SK-N-SH (cell line): Measurements from ENCODE around the gene MTNR1A. TPM values are rescaled to one million over a fixed set of nuclear protein-coding genes. Genes with fewer than 3 reads are reported as not detected.

Experiments used
- CTCF ChIA-PET: fragments of 300-600, 350-600 bp; formaldehyde crosslinking; extraction: SDS; loops from one replicate; lab custom pipeline; 2021; lab: Yijun Ruan, JAX
- POLR2A ChIA-PET: fragments of 350-600 bp; sonication (Branson Sonifier 250); formaldehyde crosslinking; extraction: SDS; loops from one replicate; lab custom pipeline; 2020; ENCODE audit warnings: antibody characterized with exemption, inconsistent platforms; lab: Yijun Ruan, JAX
- DNase-seq: peaks from one replicate; pipeline ENCODE4 v3.0.0; 2012
- H2AFZ ChIP-seq: fragments of 200-600 bp; sonication (generic); 2 replicates; pipeline ENCODE4 v1.8.1; 2016; ENCODE audit warnings: antibody characterized with exemption, mild to moderate bottlenecking, low read depth
- H3F3A ChIP-seq: fragments of 200-600 bp; sonication (generic); replicated peaks from 2 replicates; pipeline ENCODE3; 2016; ENCODE audit warnings: antibody characterized with exemption, mild to moderate bottlenecking; ENCODE audit not compliant: insufficient read depth
- H3K27ac ChIP-seq, 2 experiments: fragments of 200-500 bp in 1 of 2; fragments of 200-600 bp in 1 of 2; sonication (Bioruptor generic) in 1 of 2; sonication (generic), shearing (Covaris generic) in 1 of 2; 2 replicates each; pipeline versions ENCODE4 v1.5.1 to v1.6.1; 2014 to 2016; ENCODE audit warnings: low read depth in 2 of 2, inconsistent platforms in 1 of 2, low read length in 1 of 2, mild to moderate bottlenecking in 1 of 2, mixed read lengths in 1 of 2
- H3K27me3 ChIP-seq: fragments of 200-600 bp; sonication (generic), shearing (Covaris generic); 2 replicates; pipeline ENCODE4 v1.6.1; 2016; ENCODE audit warnings: mixed run types; ENCODE audit not compliant: insufficient read depth
- H3K36me3 ChIP-seq, 2 experiments: fragments of 200-500 bp in 1 of 2; fragments of 200-600 bp in 1 of 2; sonication (Bioruptor generic) in 1 of 2; sonication (generic) in 1 of 2; replicated peaks in 1 of 2; 2 replicates each; pipeline versions ENCODE3 to v1.5.1; 2014 to 2016; ENCODE audit warnings: low read length in 1 of 2, mild to moderate bottlenecking in 1 of 2; ENCODE audit not compliant: insufficient read depth in 2 of 2, control insufficient read depth in 1 of 2
- H3K4me1 ChIP-seq, 2 experiments: fragments of 200-500 bp in 1 of 2; fragments of 200-600 bp in 1 of 2; sonication (Bioruptor generic) in 1 of 2; sonication (generic), shearing (Covaris generic) in 1 of 2; 2 replicates each; pipeline versions ENCODE4 v1.5.1 to v1.6.1; 2014 to 2016; ENCODE audit warnings: low read depth in 1 of 2, low read length in 1 of 2, mixed run types in 1 of 2; ENCODE audit not compliant: insufficient read depth in 2 of 2, control insufficient read depth in 1 of 2
- H3K4me2 ChIP-seq: fragments of 200-600 bp; sonication (generic), shearing (Covaris generic); 2 replicates; pipeline ENCODE4 v1.6.1; 2017; ENCODE audit warnings: mixed run types
- H3K4me3 ChIP-seq, 2 experiments: fragments of 200-500 bp in 1 of 2; fragments of 200-600 bp in 1 of 2; sonication (Bioruptor generic) in 1 of 2; sonication (generic), shearing (Covaris generic) in 1 of 2; 2 replicates each; pipeline versions ENCODE4 v1.5.1 to v1.8.1; 2014 to 2016; ENCODE audit warnings: low read depth in 2 of 2, inconsistent platforms in 1 of 2, low read length in 1 of 2, mild to moderate bottlenecking in 1 of 2, mixed read lengths in 1 of 2, moderate library complexity in 1 of 2
- H3K79me2 ChIP-seq: fragments of 200-600 bp; sonication (generic); 2 replicates; pipeline ENCODE4 v1.8.1; 2017; ENCODE audit warnings: mild to moderate bottlenecking; ENCODE audit not compliant: insufficient read depth
- H3K9ac ChIP-seq: fragments of 200-600 bp; sonication (generic); 2 replicates; pipeline ENCODE4 v1.6.1; 2017; ENCODE audit warnings: mixed run types
- H3K9me2 ChIP-seq: fragments of 200-600 bp; sonication (generic); 2 replicates; pipeline ENCODE4 v1.6.1; 2017; ENCODE audit warnings: mixed run types
- H3K9me3 ChIP-seq: fragments of 200-600 bp; sonication (generic); 2 replicates; pipeline ENCODE4 v1.6.1; 2017; ENCODE audit warnings: mixed run types, mild to moderate bottlenecking, moderate library complexity
- H4K20me1 ChIP-seq: fragments of 200-600 bp; sonication (generic); 2 replicates; pipeline ENCODE4 v1.6.1; 2017; ENCODE audit warnings: mild to moderate bottlenecking, mixed run types; ENCODE audit not compliant: insufficient read depth
- EP300 ChIP-seq, 2 experiments: IDR thresholded peaks; 2 replicates each; pipeline versions ENCODE4 v1.4.0 to v1.6.1; 2012; ENCODE audit warnings: borderline replicate concordance in 1 of 2, low read depth in 1 of 2, low read length in 1 of 2
- FOSL2 ChIP-seq: IDR thresholded peaks from 2 replicates; pipeline ENCODE4 v1.4.0; 2012; ENCODE audit warnings: low read depth, mild to moderate bottlenecking, moderate library complexity, borderline replicate concordance
- FOXM1 ChIP-seq: IDR thresholded peaks from 2 replicates; pipeline ENCODE4 v1.4.0; 2012; ENCODE audit warnings: low read depth, mild to moderate bottlenecking
- GABPA ChIP-seq: IDR thresholded peaks from 2 replicates; pipeline ENCODE4 v1.4.0; 2012; ENCODE audit warnings: low read depth, mild to moderate bottlenecking
- GATA2 ChIP-seq: sonication (generic); formaldehyde crosslinking; IDR thresholded peaks from 2 replicates; pipeline ENCODE4 v1.5.0; 2020; ENCODE audit warnings: mild to moderate bottlenecking, missing genetic modification reagents
- MAX ChIP-seq: IDR thresholded peaks from 2 replicates; pipeline ENCODE4 v1.4.0; 2012; ENCODE audit warnings: low read depth
- MXI1 ChIP-seq: IDR thresholded peaks from 2 replicates; pipeline ENCODE4 v1.6.1; 2012; ENCODE audit warnings: mild to moderate bottlenecking, low read depth, low read length, improper control_type of control experiment
- NFIC ChIP-seq: IDR thresholded peaks from 2 replicates; pipeline ENCODE4 v1.4.0; 2012; ENCODE audit warnings: borderline replicate concordance
- NRF1 ChIP-seq: IDR thresholded peaks from 2 replicates; pipeline ENCODE4 v1.6.1; 2012; ENCODE audit warnings: low read depth, mild to moderate bottlenecking, low read length
- RAD21 ChIP-seq: IDR thresholded peaks from 2 replicates; pipeline ENCODE4 v1.6.1; 2012; ENCODE audit warnings: mild to moderate bottlenecking, low read length
- RCOR1 ChIP-seq: fragments of 150-350 bp; IDR thresholded peaks from 2 replicates; pipeline ENCODE4 v1.6.1; 2017; ENCODE audit warnings: antibody characterized with exemption, low read length
- RXRA ChIP-seq: IDR thresholded peaks from 2 replicates; pipeline ENCODE4 v1.4.0; 2012; ENCODE audit warnings: low read depth, mild to moderate bottlenecking, borderline replicate concordance
- SIN3A ChIP-seq: IDR thresholded peaks from 2 replicates; pipeline ENCODE4 v1.6.1; 2012; ENCODE audit warnings: low read depth, mild to moderate bottlenecking, low read length, moderate library complexity, borderline replicate concordance
- SMC3 ChIP-seq: IDR thresholded peaks from 2 replicates; pipeline ENCODE4 v1.6.1; 2012; ENCODE audit warnings: low read depth, low read length, improper control_type of control experiment
- TAF1 ChIP-seq: IDR thresholded peaks from 2 replicates; pipeline ENCODE4 v1.6.1; 2012; ENCODE audit warnings: low read depth, mild to moderate bottlenecking, low read length, moderate library complexity, borderline replicate concordance
- TEAD4 ChIP-seq: IDR thresholded peaks from 2 replicates; pipeline ENCODE4 v1.4.0; 2012; ENCODE audit warnings: mild to moderate bottlenecking, borderline replicate concordance; ENCODE audit not compliant: insufficient read depth
- WGBS: methylation state at CpG from one replicate; pipeline ENCODE4 v1.1.6; 2017; ENCODE audit warnings: low lambda C conversion rate; 5-methylcytosine and 5-hydroxymethylcytosine counted together
- polyA plus RNA-seq, 3 experiments: library from polyadenylated mRNA; depleted of rRNA; stranded (reverse); fragments of >200 nt; gene quantifications; 2 replicates each; pipeline ENCODE4 v1.2.3, GENCODE V29; 2012
- TF ChIP-seq, protein P1 (sequence below): fragments of 150-350 bp; IDR thresholded peaks from 2 replicates; pipeline ENCODE4 v1.6.1; 2017; ENCODE audit warnings: antibody characterized with exemption, low read length, low read depth, borderline replicate concordance
- TF ChIP-seq, protein P2 (sequence below): IDR thresholded peaks from 2 replicates; pipeline ENCODE4 v1.6.1; 2012; ENCODE audit warnings: mild to moderate bottlenecking, low read depth, low read length, moderate library complexity
- TF ChIP-seq, protein P3 (sequence below): IDR thresholded peaks from 2 replicates; pipeline ENCODE4 v1.4.0; 2012; ENCODE audit warnings: low read depth, borderline replicate concordance

Gene MTNR1A
- polyA plus RNA-seq, 1 of the 3 experiments (the other 2 are of a cell fraction): not detected

DNA sequence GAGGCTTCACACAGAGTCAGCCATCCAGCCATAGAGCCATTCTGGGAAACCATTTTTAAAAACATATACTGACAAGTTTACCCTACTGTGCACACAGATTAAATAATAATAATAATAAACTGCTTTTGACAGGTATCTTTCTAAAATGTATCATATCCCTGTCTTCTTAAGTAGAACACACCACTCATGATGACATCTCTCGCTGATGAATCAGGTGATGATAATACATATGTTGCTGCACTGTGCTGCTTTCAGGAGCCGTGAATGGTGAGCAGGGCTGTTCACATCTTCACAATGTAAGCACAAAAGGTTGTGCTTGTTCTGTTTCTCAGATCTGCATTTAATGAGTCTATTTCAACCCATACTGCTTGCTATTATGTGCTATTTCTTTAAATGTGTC lies 3.5 kb downstream of the MTNR1A start:
- Histone ChIP-seq H3F3A (no peaks in the 10 kb centered on the region), H2AFZ (no peak overlapping the region), H3K9ac (no peak overlapping the region), H3K79me2 (no peaks in the 10 kb centered on the region), H3K9me2 (no peaks in the 10 kb centered on the region), H3K4me2 (no peak overlapping the region), H3K27me3 (peaks cover 28% of the 10 kb centered on the region; the same call in 1 of the 2 replicates), H3K4me3 (no peak overlapping the region), H4K20me1 (no peaks in the 10 kb centered on the region), H3K4me1 (peaks cover 0 to 2% of the 10 kb centered on the region in 2 experiments; a peak in 1 of 4 replicates), H3K9me3 (no peaks in the 10 kb centered on the region), H3K36me3 (no peaks in the 10 kb centered on the region), H3K27ac (no peak overlapping the region)
- WGBS: 22% methylated on average over 2 of the region's 2 CpGs
- DNase-seq: no peak
- CTCF ChIA-PET: no interaction called here
- no peak for TF ChIP-seq GATA2 (CRISPR knock-in tag)
- no peak for TF ChIP-seq TAF1
- TF ChIP-seq RXRA: no peak
- TF ChIP-seq RAD21: no peak
- no peak for TF ChIP-seq SIN3A
- TF ChIP-seq, protein P1, sequence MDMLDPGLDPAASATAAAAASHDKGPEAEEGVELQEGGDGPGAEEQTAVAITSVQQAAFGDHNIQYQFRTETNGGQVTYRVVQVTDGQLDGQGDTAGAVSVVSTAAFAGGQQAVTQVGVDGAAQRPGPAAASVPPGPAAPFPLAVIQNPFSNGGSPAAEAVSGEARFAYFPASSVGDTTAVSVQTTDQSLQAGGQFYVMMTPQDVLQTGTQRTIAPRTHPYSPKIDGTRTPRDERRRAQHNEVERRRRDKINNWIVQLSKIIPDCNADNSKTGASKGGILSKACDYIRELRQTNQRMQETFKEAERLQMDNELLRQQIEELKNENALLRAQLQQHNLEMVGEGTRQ: no peak
- no peak for TF ChIP-seq NRF1
- no peak for TF ChIP-seq MXI1
- no peak for TF ChIP-seq TEAD4
- TF ChIP-seq FOXM1: no peak
- TF ChIP-seq NFIC: no peak
- TF ChIP-seq GABPA: no peak
- no peak for TF ChIP-seq SMC3
- TF ChIP-seq, protein P2, sequence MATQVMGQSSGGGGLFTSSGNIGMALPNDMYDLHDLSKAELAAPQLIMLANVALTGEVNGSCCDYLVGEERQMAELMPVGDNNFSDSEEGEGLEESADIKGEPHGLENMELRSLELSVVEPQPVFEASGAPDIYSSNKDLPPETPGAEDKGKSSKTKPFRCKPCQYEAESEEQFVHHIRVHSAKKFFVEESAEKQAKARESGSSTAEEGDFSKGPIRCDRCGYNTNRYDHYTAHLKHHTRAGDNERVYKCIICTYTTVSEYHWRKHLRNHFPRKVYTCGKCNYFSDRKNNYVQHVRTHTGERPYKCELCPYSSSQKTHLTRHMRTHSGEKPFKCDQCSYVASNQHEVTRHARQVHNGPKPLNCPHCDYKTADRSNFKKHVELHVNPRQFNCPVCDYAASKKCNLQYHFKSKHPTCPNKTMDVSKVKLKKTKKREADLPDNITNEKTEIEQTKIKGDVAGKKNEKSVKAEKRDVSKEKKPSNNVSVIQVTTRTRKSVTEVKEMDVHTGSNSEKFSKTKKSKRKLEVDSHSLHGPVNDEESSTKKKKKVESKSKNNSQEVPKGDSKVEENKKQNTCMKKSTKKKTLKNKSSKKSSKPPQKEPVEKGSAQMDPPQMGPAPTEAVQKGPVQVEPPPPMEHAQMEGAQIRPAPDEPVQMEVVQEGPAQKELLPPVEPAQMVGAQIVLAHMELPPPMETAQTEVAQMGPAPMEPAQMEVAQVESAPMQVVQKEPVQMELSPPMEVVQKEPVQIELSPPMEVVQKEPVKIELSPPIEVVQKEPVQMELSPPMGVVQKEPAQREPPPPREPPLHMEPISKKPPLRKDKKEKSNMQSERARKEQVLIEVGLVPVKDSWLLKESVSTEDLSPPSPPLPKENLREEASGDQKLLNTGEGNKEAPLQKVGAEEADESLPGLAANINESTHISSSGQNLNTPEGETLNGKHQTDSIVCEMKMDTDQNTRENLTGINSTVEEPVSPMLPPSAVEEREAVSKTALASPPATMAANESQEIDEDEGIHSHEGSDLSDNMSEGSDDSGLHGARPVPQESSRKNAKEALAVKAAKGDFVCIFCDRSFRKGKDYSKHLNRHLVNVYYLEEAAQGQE: no peak
- TF ChIP-seq, protein P3, sequence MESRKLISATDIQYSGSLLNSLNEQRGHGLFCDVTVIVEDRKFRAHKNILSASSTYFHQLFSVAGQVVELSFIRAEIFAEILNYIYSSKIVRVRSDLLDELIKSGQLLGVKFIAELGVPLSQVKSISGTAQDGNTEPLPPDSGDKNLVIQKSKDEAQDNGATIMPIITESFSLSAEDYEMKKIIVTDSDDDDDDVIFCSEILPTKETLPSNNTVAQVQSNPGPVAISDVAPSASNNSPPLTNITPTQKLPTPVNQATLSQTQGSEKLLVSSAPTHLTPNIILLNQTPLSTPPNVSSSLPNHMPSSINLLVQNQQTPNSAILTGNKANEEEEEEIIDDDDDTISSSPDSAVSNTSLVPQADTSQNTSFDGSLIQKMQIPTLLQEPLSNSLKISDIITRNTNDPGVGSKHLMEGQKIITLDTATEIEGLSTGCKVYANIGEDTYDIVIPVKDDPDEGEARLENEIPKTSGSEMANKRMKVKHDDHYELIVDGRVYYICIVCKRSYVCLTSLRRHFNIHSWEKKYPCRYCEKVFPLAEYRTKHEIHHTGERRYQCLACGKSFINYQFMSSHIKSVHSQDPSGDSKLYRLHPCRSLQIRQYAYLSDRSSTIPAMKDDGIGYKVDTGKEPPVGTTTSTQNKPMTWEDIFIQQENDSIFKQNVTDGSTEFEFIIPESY: no peak
- TF ChIP-seq FOSL2: no peak
- no peak for TF ChIP-seq EP300 (IDR thresholded peaks at IDR 0.05; ENCODE audit: borderline replicate concordance in 1 of 2, low read depth in 1 of 2, low read length in 1 of 2)
- no peak for TF ChIP-seq RCOR1
- no peak for TF ChIP-seq MAX
- POLR2A ChIA-PET: no interaction called here
